ENCODE results near the gene GJA8.

The GJA8 gene

GRCh38 chr1:147892216-147892615 lies 10.4 kb upstream of the GJA8 start:
- no peak overlapping the region for H3K27ac ChIP-seq (ENCODE audit: low read depth, low read length)
- no peaks in the 10 kb centered on the region for H3K27me3 ChIP-seq (ENCODE audit: control insufficient read depth in 1 of 2, insufficient read depth in 2 of 2, low read length in 2 of 2)
- H3K4me3 ChIP-seq (ENCODE audit: low read depth in 1 of 2, low read length in 2 of 2), result no peak overlapping the region
- no peaks in the 10 kb centered on the region for H3K36me3 ChIP-seq (ENCODE audit: control insufficient read depth in 1 of 2, insufficient read depth in 2 of 2, low read length in 2 of 2)
- no peaks in the 10 kb centered on the region for H3K9me3 ChIP-seq (ENCODE audit: control insufficient read depth in 1 of 2, low read length in 2 of 2)
- peaks cover 0 to 1% of the 10 kb centered on the region in 2 donors for H3K4me1 ChIP-seq (ENCODE audit: control insufficient read depth in 1 of 2, insufficient read depth in 2 of 2, low read length in 2 of 2)
- no peak overlapping the region for H3K9ac ChIP-seq (ENCODE audit: low read depth in 1 of 2, low read length in 2 of 2)

GRCh38 chr1:147892731-147893214 lies 9.8 kb upstream of the GJA8 start:
- H3K9me3 ChIP-seq (ENCODE audit: control insufficient read depth in 1 of 2, low read length in 2 of 2), result no peaks in the 10 kb centered on the region
- no peak overlapping the region for H3K27ac ChIP-seq (ENCODE audit: low read depth, low read length)
- no peak overlapping the region for H3K9ac ChIP-seq (ENCODE audit: low read depth in 1 of 2, low read length in 2 of 2)

GRCh38 chr1:147895123-147895522 lies 7.5 kb upstream of the GJA8 start:
- H3K27ac ChIP-seq (ENCODE audit: low read depth, low read length), result no peak overlapping the region
- H3K36me3 ChIP-seq (ENCODE audit: control insufficient read depth in 1 of 2, insufficient read depth in 2 of 2, low read length in 2 of 2), result no peaks in the 10 kb centered on the region
- H3K9ac ChIP-seq (ENCODE audit: low read depth in 1 of 2, low read length in 2 of 2), result no peak overlapping the region
- H3K27me3 ChIP-seq (ENCODE audit: control insufficient read depth in 1 of 2, insufficient read depth in 2 of 2, low read length in 2 of 2), result no peaks in the 10 kb centered on the region
- no peak overlapping the region for H3K4me3 ChIP-seq (ENCODE audit: low read depth in 1 of 2, low read length in 2 of 2)
- H3K9me3 ChIP-seq (ENCODE audit: control insufficient read depth in 1 of 2, low read length in 2 of 2), result no peaks in the 10 kb centered on the region
- H3K4me1 ChIP-seq (ENCODE audit: control insufficient read depth in 1 of 2, insufficient read depth in 2 of 2, low read length in 2 of 2), result peaks cover 0 to 5% of the 10 kb centered on the region in 2 donors

More at GRCh38 chr1:147892731-147893214, 9.8 kb upstream of the GJA8 start:
- Histone ChIP-seq H3K4me1 (ENCODE audit: control insufficient read depth in 1 of 2, insufficient read depth in 2 of 2, low read length in 2 of 2) (peaks cover 0 to 5% of the 10 kb centered on the region in 2 donors), H3K36me3 (ENCODE audit: control insufficient read depth in 1 of 2, insufficient read depth in 2 of 2, low read length in 2 of 2) (no peaks in the 10 kb centered on the region), H3K27me3 (ENCODE audit: control insufficient read depth in 1 of 2, insufficient read depth in 2 of 2, low read length in 2 of 2) (no peaks in the 10 kb centered on the region), H3K4me3 (ENCODE audit: low read depth in 1 of 2, low read length in 2 of 2) (no peak overlapping the region)

GRCh38 chr1:147897029-147897752 lies 5.4 kb upstream of the GJA8 start:
- Histone ChIP-seq H3K9me3 (ENCODE audit: control insufficient read depth in 1 of 2, low read length in 2 of 2) (no peaks in the 10 kb centered on the region), H3K27me3 (ENCODE audit: control insufficient read depth in 1 of 2, insufficient read depth in 2 of 2, low read length in 2 of 2) (no peaks in the 10 kb centered on the region), H3K27ac (ENCODE audit: low read depth, low read length) (no peak overlapping the region), H3K4me3 (ENCODE audit: low read depth in 1 of 2, low read length in 2 of 2) (no peak overlapping the region), H3K4me1 (ENCODE audit: control insufficient read depth in 1 of 2, insufficient read depth in 2 of 2, low read length in 2 of 2) (peaks cover 0 to 5% of the 10 kb centered on the region in 2 donors), H3K36me3 (ENCODE audit: control insufficient read depth in 1 of 2, insufficient read depth in 2 of 2, low read length in 2 of 2) (no peaks in the 10 kb centered on the region), H3K9ac (ENCODE audit: low read depth in 1 of 2, low read length in 2 of 2) (no peak overlapping the region)

- Histone ChIP-seq H3K27ac (ENCODE audit: low read depth, low read length) (no peak overlapping the region), H3K36me3 (ENCODE audit: control insufficient read depth in 1 of 2, insufficient read depth in 2 of 2, low read length in 2 of 2) (no peaks in the 10 kb centered on the region), H3K9ac (ENCODE audit: low read depth in 1 of 2, low read length in 2 of 2) (no peak overlapping the region), H3K4me3 (ENCODE audit: low read depth in 1 of 2, low read length in 2 of 2) (no peak overlapping the region), H3K27me3 (ENCODE audit: control insufficient read depth in 1 of 2, insufficient read depth in 2 of 2, low read length in 2 of 2) (no peaks in the 10 kb centered on the region), H3K9me3 (ENCODE audit: control insufficient read depth in 1 of 2, low read length in 2 of 2) (no peaks in the 10 kb centered on the region), H3K4me1 (ENCODE audit: control insufficient read depth in 1 of 2, insufficient read depth in 2 of 2, low read length in 2 of 2) (peaks cover 0 to 5% of the 10 kb centered on the region in 2 donors)
These were observed 4.8 kb upstream of the GJA8 start for GRCh38 chr1:147897789-147898188.

GRCh38 chr1:147904726-147905125 lies 2.1 kb downstream of the GJA8 start:
- H3K9me3 ChIP-seq (ENCODE audit: control insufficient read depth in 1 of 2, low read length in 2 of 2), result no peaks in the 10 kb centered on the region
- H3K4me3 ChIP-seq (ENCODE audit: low read depth in 1 of 2, low read length in 2 of 2), result no peak overlapping the region
- no peaks in the 10 kb centered on the region for H3K4me1 ChIP-seq (ENCODE audit: control insufficient read depth in 1 of 2, insufficient read depth in 2 of 2, low read length in 2 of 2)
- no peaks in the 10 kb centered on the region for H3K27me3 ChIP-seq (ENCODE audit: control insufficient read depth in 1 of 2, insufficient read depth in 2 of 2, low read length in 2 of 2)
- no peaks in the 10 kb centered on the region for H3K36me3 ChIP-seq (ENCODE audit: control insufficient read depth in 1 of 2, insufficient read depth in 2 of 2, low read length in 2 of 2)
- no peak overlapping the region for H3K27ac ChIP-seq (ENCODE audit: low read depth, low read length)
- H3K9ac ChIP-seq (ENCODE audit: low read depth in 1 of 2, low read length in 2 of 2), result no peak overlapping the region

- Histone ChIP-seq H3K4me3 (ENCODE audit: low read depth in 1 of 2, low read length in 2 of 2) (no peak overlapping the region), H3K27ac (ENCODE audit: low read depth, low read length) (no peak overlapping the region), H3K27me3 (ENCODE audit: control insufficient read depth in 1 of 2, insufficient read depth in 2 of 2, low read length in 2 of 2) (no peaks in the 10 kb centered on the region), H3K9ac (ENCODE audit: low read depth in 1 of 2, low read length in 2 of 2) (no peak overlapping the region), H3K36me3 (ENCODE audit: control insufficient read depth in 1 of 2, insufficient read depth in 2 of 2, low read length in 2 of 2) (no peaks in the 10 kb centered on the region), H3K9me3 (ENCODE audit: control insufficient read depth in 1 of 2, low read length in 2 of 2) (no peaks in the 10 kb centered on the region), H3K4me1 (ENCODE audit: control insufficient read depth in 1 of 2, insufficient read depth in 2 of 2, low read length in 2 of 2) (no peaks in the 10 kb centered on the region)
These were observed 5.4 kb downstream of the GJA8 start for GRCh38 chr1:147907786-147908509.

- Histone ChIP-seq H3K9me3 (ENCODE audit: control insufficient read depth in 1 of 2, low read length in 2 of 2) (no peaks in the 10 kb centered on the region), H3K27me3 (ENCODE audit: control insufficient read depth in 1 of 2, insufficient read depth in 2 of 2, low read length in 2 of 2) (peaks cover 0 to 6% of the 10 kb centered on the region in 2 donors), H3K27ac (ENCODE audit: low read depth, low read length) (no peak overlapping the region), H3K36me3 (ENCODE audit: control insufficient read depth in 1 of 2, insufficient read depth in 2 of 2, low read length in 2 of 2) (no peaks in the 10 kb centered on the region), H3K4me3 (ENCODE audit: low read depth in 1 of 2, low read length in 2 of 2) (no peak overlapping the region), H3K9ac (ENCODE audit: low read depth in 1 of 2, low read length in 2 of 2) (no peak overlapping the region), H3K4me1 (ENCODE audit: control insufficient read depth in 1 of 2, insufficient read depth in 2 of 2, low read length in 2 of 2) (no peaks in the 10 kb centered on the region)
These were observed 10.0 kb downstream of the GJA8 start for GRCh38 chr1:147912553-147912952.

GRCh38 chr1:147913362-147913942 lies 10.9 kb downstream of the GJA8 start:
- peaks cover 0 to 6% of the 10 kb centered on the region in 2 donors for H3K27me3 ChIP-seq (ENCODE audit: control insufficient read depth in 1 of 2, insufficient read depth in 2 of 2, low read length in 2 of 2)

GRCh38 chr1:147919896-147920295 lies 17.3 kb downstream of the GJA8 start:
- no peaks in the 10 kb centered on the region for H3K9me3 ChIP-seq (ENCODE audit: control insufficient read depth in 1 of 2, low read length in 2 of 2)
- no peaks in the 10 kb centered on the region for H3K4me1 ChIP-seq (ENCODE audit: control insufficient read depth in 1 of 2, insufficient read depth in 2 of 2, low read length in 2 of 2)
- H3K9ac ChIP-seq (ENCODE audit: low read depth in 1 of 2, low read length in 2 of 2), result no peak overlapping the region
- peaks cover 0 to 6% of the 10 kb centered on the region in 2 donors for H3K27me3 ChIP-seq (ENCODE audit: control insufficient read depth in 1 of 2, insufficient read depth in 2 of 2, low read length in 2 of 2)
- no peaks in the 10 kb centered on the region for H3K36me3 ChIP-seq (ENCODE audit: control insufficient read depth in 1 of 2, insufficient read depth in 2 of 2, low read length in 2 of 2)
- no peak overlapping the region for H3K27ac ChIP-seq (ENCODE audit: low read depth, low read length)
- H3K4me3 ChIP-seq (ENCODE audit: low read depth in 1 of 2, low read length in 2 of 2), result no peak overlapping the region

More at GRCh38 chr1:147913362-147913942, 10.9 kb downstream of the GJA8 start:
- Histone ChIP-seq H3K4me1 (ENCODE audit: control insufficient read depth in 1 of 2, insufficient read depth in 2 of 2, low read length in 2 of 2) (no peaks in the 10 kb centered on the region), H3K27ac (ENCODE audit: low read depth, low read length) (no peak overlapping the region), H3K36me3 (ENCODE audit: control insufficient read depth in 1 of 2, insufficient read depth in 2 of 2, low read length in 2 of 2) (no peaks in the 10 kb centered on the region), H3K4me3 (ENCODE audit: low read depth in 1 of 2, low read length in 2 of 2) (no peak overlapping the region), H3K9me3 (ENCODE audit: control insufficient read depth in 1 of 2, low read length in 2 of 2) (no peaks in the 10 kb centered on the region), H3K9ac (ENCODE audit: low read depth in 1 of 2, low read length in 2 of 2) (no peak overlapping the region)
